Ishikawa (cell line): Measurements from ENCODE around the gene FBXO3.

ENCODE experiments used
- CREB1 ChIP-seq: IDR thresholded peaks from 2 replicates; pipeline ENCODE4 v1.6.1; 2012; ENCODE audit warnings: low read depth
- EGR1 ChIP-seq: IDR thresholded peaks from 2 replicates; pipeline ENCODE4 v1.6.1; 2012
- EP300 ChIP-seq: IDR thresholded peaks from 2 replicates; pipeline ENCODE4 v1.6.1; 2012; ENCODE audit warnings: borderline replicate concordance
- FOXM1 ChIP-seq: IDR thresholded peaks from 2 replicates; pipeline ENCODE4 v1.6.1; 2012; ENCODE audit warnings: low read depth, borderline replicate concordance
- MAX ChIP-seq: IDR thresholded peaks from 2 replicates; pipeline ENCODE4 v1.6.1; 2012
- RAD21 ChIP-seq: IDR thresholded peaks from 2 replicates; pipeline ENCODE4 v1.6.1; 2012; ENCODE audit warnings: low read depth
- TAF1 ChIP-seq: IDR thresholded peaks from 2 replicates; pipeline ENCODE4 v1.6.1; 2012; ENCODE audit warnings: low read depth, mild to moderate bottlenecking
- TCF12 ChIP-seq: IDR thresholded peaks from 2 replicates; pipeline ENCODE4 v1.6.1; 2012; ENCODE audit warnings: low read depth
- TEAD4 ChIP-seq: IDR thresholded peaks from 2 replicates; pipeline ENCODE4 v1.6.1; 2012
- USF1 ChIP-seq: IDR thresholded peaks from 2 replicates; pipeline ENCODE4 v1.6.1; 2012
- YY1 ChIP-seq: IDR thresholded peaks from 2 replicates; pipeline ENCODE4 v1.6.1; 2012; ENCODE audit warnings: low read depth
- ZBTB7A ChIP-seq: IDR thresholded peaks from 2 replicates; pipeline ENCODE4 v1.6.1; 2012; ENCODE audit warnings: low read depth
- TF ChIP-seq, protein P1 (sequence below): IDR thresholded peaks from 2 replicates; pipeline ENCODE4 v1.6.1; 2012; ENCODE audit warnings: low read depth, mild to moderate bottlenecking

DNA sequence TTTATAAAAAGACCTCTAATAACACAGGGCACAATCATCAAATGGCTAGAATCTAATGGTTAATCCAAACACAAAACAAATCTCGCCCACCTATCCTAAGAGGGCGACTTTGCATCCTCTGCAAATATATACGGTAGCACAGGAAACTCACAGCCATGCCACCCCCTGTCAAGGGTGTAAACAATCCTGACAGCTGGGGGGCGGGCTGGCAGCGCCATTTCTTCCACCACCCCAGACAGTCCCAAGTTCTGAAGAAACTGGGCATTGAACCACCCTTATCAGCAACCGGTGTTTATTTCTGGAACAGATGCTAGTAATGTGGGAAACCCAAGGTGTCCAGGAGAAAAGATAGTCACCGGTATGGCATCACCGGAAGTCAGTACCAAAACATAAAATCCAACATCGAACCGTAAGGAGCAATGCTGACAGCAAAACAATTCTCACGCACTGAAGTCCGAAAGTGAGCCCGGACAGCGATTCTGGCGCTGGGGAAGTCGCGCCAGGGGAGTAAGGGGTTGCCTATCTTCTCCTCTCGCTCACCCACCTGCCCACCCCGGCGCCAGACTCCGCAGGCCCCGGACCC lies 825 bp downstream of the FBXO3 start:
- TF ChIP-seq RAD21 (no peak), EGR1 (no peak), CREB1 (no peak), FOXM1 (no peak), YY1 (no peak), TCF12 (no peak), TAF1 (no peak), EP300 (no peak), ZBTB7A (0 out of 2 replicates have a peak, but pooled peaks have one; percentile 86), USF1 (no peak), MAX (no peak), TEAD4 (no peak)
- TF ChIP-seq, protein P1, sequence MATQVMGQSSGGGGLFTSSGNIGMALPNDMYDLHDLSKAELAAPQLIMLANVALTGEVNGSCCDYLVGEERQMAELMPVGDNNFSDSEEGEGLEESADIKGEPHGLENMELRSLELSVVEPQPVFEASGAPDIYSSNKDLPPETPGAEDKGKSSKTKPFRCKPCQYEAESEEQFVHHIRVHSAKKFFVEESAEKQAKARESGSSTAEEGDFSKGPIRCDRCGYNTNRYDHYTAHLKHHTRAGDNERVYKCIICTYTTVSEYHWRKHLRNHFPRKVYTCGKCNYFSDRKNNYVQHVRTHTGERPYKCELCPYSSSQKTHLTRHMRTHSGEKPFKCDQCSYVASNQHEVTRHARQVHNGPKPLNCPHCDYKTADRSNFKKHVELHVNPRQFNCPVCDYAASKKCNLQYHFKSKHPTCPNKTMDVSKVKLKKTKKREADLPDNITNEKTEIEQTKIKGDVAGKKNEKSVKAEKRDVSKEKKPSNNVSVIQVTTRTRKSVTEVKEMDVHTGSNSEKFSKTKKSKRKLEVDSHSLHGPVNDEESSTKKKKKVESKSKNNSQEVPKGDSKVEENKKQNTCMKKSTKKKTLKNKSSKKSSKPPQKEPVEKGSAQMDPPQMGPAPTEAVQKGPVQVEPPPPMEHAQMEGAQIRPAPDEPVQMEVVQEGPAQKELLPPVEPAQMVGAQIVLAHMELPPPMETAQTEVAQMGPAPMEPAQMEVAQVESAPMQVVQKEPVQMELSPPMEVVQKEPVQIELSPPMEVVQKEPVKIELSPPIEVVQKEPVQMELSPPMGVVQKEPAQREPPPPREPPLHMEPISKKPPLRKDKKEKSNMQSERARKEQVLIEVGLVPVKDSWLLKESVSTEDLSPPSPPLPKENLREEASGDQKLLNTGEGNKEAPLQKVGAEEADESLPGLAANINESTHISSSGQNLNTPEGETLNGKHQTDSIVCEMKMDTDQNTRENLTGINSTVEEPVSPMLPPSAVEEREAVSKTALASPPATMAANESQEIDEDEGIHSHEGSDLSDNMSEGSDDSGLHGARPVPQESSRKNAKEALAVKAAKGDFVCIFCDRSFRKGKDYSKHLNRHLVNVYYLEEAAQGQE: no peak
